ENCODE results near the gene GPR176.

Gene GPR176

DNA sequence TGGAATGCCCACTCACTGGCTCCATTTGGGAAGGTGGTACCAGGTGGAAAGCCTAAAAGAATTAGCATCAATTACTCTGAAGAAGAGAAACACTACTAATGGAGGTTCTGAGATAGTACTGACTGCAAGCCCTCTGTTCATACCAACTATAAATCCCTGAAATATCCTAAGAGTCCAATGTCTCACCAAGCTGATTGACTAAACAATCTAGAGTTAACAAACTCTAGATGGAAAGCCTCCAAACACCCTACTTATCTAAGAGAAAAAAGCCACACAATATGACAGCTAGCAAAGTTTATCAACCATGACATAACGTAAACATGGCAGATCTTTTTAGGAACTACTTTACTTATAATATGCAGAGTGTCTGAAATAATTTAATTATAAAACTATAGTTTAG, 59.2 kb downstream of the GPR176 start:
- Histone ChIP-seq H3K27me3 (ENCODE audit: control insufficient read depth, insufficient read depth, low read length, poor library complexity, severe bottlenecking) (no peaks in the 10 kb centered on the region), H3K4me1 (ENCODE audit: control insufficient read depth, insufficient read depth, low read length) (no peaks in the 10 kb centered on the region), H3K4me3 (ENCODE audit: insufficient read depth, low read depth, low read length) (no peak overlapping the region), H3K27ac (ENCODE audit: insufficient read depth, low read depth, low read length, poor library complexity, severe bottlenecking) (no peak overlapping the region), H3K9me3 (ENCODE audit: control insufficient read depth, low read length) (no peaks in the 10 kb centered on the region), H3K36me3 (ENCODE audit: control insufficient read depth, insufficient read depth, low read length) (no peaks in the 10 kb centered on the region)
- 100% methylated on average over 1 of the region's 1 CpG; no CpG with 5 or more reads in 1 of the 2 experiments for WGBS, 2 experiments

DNA sequence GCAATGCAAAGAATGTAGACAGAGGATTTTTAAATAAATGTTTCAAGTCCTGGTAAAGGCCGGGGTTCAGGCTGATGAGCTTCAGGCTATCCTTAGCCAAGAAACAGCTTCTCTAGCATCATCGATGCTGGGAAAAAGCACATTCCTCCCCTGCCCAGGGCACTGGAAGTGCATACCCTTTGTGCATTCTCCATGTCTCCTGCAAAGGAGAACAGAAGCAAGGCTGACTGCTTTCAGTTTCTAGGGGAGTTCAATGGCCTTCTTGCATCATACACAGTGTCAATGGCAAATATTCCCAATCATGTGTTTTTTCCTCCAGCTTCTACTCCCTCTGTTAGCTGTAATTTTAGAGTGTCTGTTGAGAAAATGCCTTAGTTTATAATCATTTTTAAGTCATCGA, 59.9 kb downstream of the GPR176 start:
- H3K9me3 ChIP-seq (ENCODE audit: control insufficient read depth, low read length): no peaks in the 10 kb centered on the region
- 91 to 94% methylated on average over 3 of the region's 3 CpGs for WGBS, 2 experiments
- no peak overlapping the region for H3K4me3 ChIP-seq (ENCODE audit: insufficient read depth, low read depth, low read length)
- no peaks in the 10 kb centered on the region for H3K4me1 ChIP-seq (ENCODE audit: control insufficient read depth, insufficient read depth, low read length)
- H3K27me3 ChIP-seq (ENCODE audit: control insufficient read depth, insufficient read depth, low read length, poor library complexity, severe bottlenecking): no peaks in the 10 kb centered on the region
- no peak overlapping the region for H3K27ac ChIP-seq (ENCODE audit: insufficient read depth, low read depth, low read length, poor library complexity, severe bottlenecking)
- H3K36me3 ChIP-seq (ENCODE audit: control insufficient read depth, insufficient read depth, low read length): no peaks in the 10 kb centered on the region

DNA sequence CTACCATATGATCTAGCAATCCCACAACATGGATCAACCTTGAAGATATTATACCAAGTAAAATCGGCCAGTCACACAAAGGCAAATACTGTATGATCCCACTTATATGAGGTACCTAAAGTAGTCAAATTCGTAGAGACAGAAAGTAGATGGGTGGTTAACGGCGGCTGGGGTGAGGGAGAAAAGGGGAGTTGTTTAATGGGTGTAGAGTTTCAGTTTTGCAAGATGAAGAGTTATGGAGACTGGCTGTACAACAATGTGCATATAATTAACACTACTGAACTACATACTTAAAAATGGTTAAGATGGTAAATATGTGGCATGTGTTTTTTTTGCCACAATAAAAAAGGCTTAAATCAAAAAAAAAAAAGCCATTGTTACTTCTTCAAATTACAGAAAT, 60.4 kb downstream of the GPR176 start:
- H3K27me3 ChIP-seq (ENCODE audit: control insufficient read depth, insufficient read depth, low read length, poor library complexity, severe bottlenecking): no peaks in the 10 kb centered on the region
- no peaks in the 10 kb centered on the region for H3K36me3 ChIP-seq (ENCODE audit: control insufficient read depth, insufficient read depth, low read length)
- no peaks in the 10 kb centered on the region for H3K4me1 ChIP-seq (ENCODE audit: control insufficient read depth, insufficient read depth, low read length)
- WGBS, 2 experiments: 97 to 98% methylated on average over 4 of the region's 4 CpGs
- H3K4me3 ChIP-seq (ENCODE audit: insufficient read depth, low read depth, low read length): no peak overlapping the region
- no peak overlapping the region for H3K27ac ChIP-seq (ENCODE audit: insufficient read depth, low read depth, low read length, poor library complexity, severe bottlenecking)
- H3K9me3 ChIP-seq (ENCODE audit: control insufficient read depth, low read length): no peaks in the 10 kb centered on the region

DNA sequence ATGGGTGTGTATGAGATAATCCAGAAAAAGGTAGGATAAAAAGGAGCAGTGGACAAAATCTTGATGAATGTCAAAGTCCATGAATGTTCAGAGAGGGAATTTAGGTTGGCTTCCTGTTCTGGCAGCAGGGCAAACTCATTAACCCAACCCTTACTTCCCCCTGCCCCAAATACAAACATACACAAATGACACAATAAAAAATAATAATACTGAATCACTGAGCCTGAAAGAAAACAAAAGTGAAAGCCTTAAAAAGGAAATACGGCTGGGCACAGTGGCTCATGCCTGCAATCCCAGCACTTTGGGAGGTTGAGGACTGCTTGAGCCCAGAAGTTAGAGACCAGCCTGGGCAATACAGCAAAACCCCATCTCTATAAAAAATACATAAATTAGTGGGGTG, 62.9 kb downstream of the GPR176 start:
- no peak overlapping the region for H3K27ac ChIP-seq (ENCODE audit: insufficient read depth, low read depth, low read length, poor library complexity, severe bottlenecking)
- no peak overlapping the region for H3K4me3 ChIP-seq (ENCODE audit: insufficient read depth, low read depth, low read length)
- no peaks in the 10 kb centered on the region for H3K36me3 ChIP-seq (ENCODE audit: control insufficient read depth, insufficient read depth, low read length)
- WGBS, 2 experiments: 100% methylated on average over 1 of the region's 1 CpG
- no peaks in the 10 kb centered on the region for H3K27me3 ChIP-seq (ENCODE audit: control insufficient read depth, insufficient read depth, low read length, poor library complexity, severe bottlenecking)
- H3K4me1 ChIP-seq (ENCODE audit: control insufficient read depth, insufficient read depth, low read length): no peaks in the 10 kb centered on the region
- no peaks in the 10 kb centered on the region for H3K9me3 ChIP-seq (ENCODE audit: control insufficient read depth, low read length)

DNA sequence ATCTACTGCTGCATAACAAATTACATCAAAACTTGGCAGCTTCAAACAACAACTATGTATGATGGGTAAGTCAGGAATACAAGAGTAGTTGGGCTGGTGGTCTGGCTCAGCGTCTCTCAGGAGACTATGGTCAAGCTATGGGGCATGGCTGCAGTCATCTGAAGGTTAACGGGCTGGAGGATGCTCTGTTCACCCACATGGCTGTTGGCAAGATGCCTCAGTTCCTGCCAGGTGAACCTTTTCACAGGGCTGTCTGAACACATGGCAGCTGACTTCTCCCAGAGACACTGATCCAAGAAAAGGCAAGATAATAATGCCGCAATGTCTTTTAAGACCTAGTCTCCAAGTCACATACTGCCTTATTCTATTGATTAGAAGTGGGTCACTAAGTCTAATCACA, 63.7 kb downstream of the GPR176 start:
- no peaks in the 10 kb centered on the region for H3K4me1 ChIP-seq (ENCODE audit: control insufficient read depth, insufficient read depth, low read length)
- no peaks in the 10 kb centered on the region for H3K27me3 ChIP-seq (ENCODE audit: control insufficient read depth, insufficient read depth, low read length, poor library complexity, severe bottlenecking)
- 92 to 94% methylated on average over 3 of the region's 3 CpGs for WGBS, 2 experiments
- H3K4me3 ChIP-seq (ENCODE audit: insufficient read depth, low read depth, low read length): no peak overlapping the region
- H3K27ac ChIP-seq (ENCODE audit: insufficient read depth, low read depth, low read length, poor library complexity, severe bottlenecking): no peak overlapping the region
- no peaks in the 10 kb centered on the region for H3K9me3 ChIP-seq (ENCODE audit: control insufficient read depth, low read length)
- H3K36me3 ChIP-seq (ENCODE audit: control insufficient read depth, insufficient read depth, low read length): no peaks in the 10 kb centered on the region

DNA sequence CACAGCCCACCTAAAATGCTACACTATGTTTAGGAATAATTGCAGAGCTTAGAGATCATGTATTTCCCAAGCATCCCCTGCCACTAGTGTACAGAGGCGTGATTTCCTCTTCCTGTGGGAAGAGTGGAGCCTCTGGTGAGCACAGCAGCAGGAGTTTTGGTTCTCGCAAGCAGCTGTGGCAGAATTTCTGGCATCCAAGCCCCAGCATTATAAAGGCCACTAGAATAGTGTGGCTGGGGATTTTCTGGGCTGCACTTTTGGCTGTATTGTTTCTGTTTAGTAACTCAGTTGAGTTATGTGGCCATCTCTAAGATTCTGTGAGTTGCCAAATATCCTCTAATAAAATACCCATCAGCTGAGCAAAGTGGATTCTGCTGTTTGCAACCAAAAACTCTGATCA, 64.7 kb downstream of the GPR176 start:
- H3K27ac ChIP-seq (ENCODE audit: insufficient read depth, low read depth, low read length, poor library complexity, severe bottlenecking): no peak overlapping the region
- H3K4me3 ChIP-seq (ENCODE audit: insufficient read depth, low read depth, low read length): no peak overlapping the region
- no peaks in the 10 kb centered on the region for H3K4me1 ChIP-seq (ENCODE audit: control insufficient read depth, insufficient read depth, low read length)
- WGBS, 2 experiments: 91 to 95% methylated on average over 2 of the region's 2 CpGs
- H3K36me3 ChIP-seq (ENCODE audit: control insufficient read depth, insufficient read depth, low read length): no peaks in the 10 kb centered on the region
- H3K27me3 ChIP-seq (ENCODE audit: control insufficient read depth, insufficient read depth, low read length, poor library complexity, severe bottlenecking): no peaks in the 10 kb centered on the region
- no peaks in the 10 kb centered on the region for H3K9me3 ChIP-seq (ENCODE audit: control insufficient read depth, low read length)

DNA sequence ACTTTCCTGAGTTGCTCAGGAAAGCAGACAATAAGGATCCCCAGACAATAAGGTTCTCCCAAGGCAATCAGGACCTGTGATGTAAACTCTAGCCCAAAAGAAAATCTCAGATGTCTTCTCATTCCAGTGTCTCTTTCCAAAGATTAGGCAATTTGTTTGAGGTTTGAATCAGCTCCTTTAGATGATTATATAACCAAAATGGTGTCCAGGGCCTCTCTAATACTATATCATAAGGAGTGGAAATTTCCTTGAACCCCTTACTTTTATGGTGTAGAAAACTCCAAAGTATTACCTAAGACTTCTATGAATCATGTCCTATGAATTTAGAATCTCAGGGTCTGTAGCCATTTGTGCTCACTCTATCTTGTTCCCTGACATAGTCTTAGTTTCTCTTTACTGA, 65.9 kb downstream of the GPR176 start:
- H3K36me3 ChIP-seq (ENCODE audit: control insufficient read depth, insufficient read depth, low read length): no peaks in the 10 kb centered on the region
- H3K4me3 ChIP-seq (ENCODE audit: insufficient read depth, low read depth, low read length): no peak overlapping the region
- no peaks in the 10 kb centered on the region for H3K27me3 ChIP-seq (ENCODE audit: control insufficient read depth, insufficient read depth, low read length, poor library complexity, severe bottlenecking)
- no peaks in the 10 kb centered on the region for H3K4me1 ChIP-seq (ENCODE audit: control insufficient read depth, insufficient read depth, low read length)
- no peaks in the 10 kb centered on the region for H3K9me3 ChIP-seq (ENCODE audit: control insufficient read depth, low read length)
- H3K27ac ChIP-seq (ENCODE audit: insufficient read depth, low read depth, low read length, poor library complexity, severe bottlenecking): no peak overlapping the region

DNA sequence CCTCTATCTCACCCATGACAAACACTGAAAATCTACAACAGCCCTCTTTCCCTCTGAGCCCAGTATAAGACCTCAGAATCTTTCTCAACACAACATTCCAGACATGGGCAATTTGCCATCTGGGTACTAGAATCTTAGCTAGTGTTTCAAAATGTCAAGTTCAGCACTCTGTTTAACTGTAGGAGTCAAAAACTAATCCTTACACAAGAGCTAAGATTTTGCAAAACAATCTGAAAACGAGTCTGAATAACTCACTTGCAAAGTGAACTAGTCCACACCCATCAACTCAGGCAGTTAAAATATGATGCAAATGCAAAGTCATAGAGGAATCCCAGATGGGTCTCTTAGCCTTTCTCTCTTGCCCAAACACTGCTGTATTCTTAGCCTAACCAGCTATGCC, 67.8 kb downstream of the GPR176 start:
- H3K27ac ChIP-seq (ENCODE audit: insufficient read depth, low read depth, low read length, poor library complexity, severe bottlenecking): no peak overlapping the region
- no peaks in the 10 kb centered on the region for H3K27me3 ChIP-seq (ENCODE audit: control insufficient read depth, insufficient read depth, low read length, poor library complexity, severe bottlenecking)
- no peaks in the 10 kb centered on the region for H3K9me3 ChIP-seq (ENCODE audit: control insufficient read depth, low read length)
- 88 to 89% methylated on average over 1 of the region's 1 CpG for WGBS, 2 experiments
- H3K4me3 ChIP-seq (ENCODE audit: insufficient read depth, low read depth, low read length): no peak overlapping the region
- no peaks in the 10 kb centered on the region for H3K36me3 ChIP-seq (ENCODE audit: control insufficient read depth, insufficient read depth, low read length)
- no peaks in the 10 kb centered on the region for H3K4me1 ChIP-seq (ENCODE audit: control insufficient read depth, insufficient read depth, low read length)

DNA sequence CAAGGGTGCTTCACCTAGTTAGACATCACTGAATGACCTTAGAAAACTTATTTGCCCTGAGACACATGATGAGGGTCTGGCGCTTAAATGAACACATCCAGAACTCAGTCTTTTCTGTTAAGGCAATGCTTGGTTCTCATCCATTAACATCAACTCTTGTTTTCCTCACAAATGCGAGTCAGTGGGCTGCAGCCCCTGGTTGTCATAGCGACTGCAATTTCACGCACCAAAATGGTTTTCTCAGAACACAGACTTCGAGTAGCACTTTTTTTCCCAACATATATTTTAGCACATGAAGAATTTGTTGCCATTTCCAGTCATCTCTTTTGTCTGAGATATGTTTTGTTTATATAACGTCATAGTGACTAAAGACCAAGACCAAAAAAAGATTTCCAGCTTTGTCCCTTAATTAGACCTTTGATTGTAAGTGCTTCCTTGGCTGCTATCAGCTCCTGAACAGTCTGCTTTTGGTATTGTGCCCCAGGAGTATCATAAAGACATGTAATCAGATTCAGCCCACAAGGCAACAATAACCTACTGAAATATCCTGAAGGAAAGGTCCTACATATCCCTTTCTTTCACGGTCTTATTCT, 68.5 kb downstream of the GPR176 start:
- WGBS, 2 experiments: 67 to 71% methylated on average over 7 of the region's 7 CpGs
- Histone ChIP-seq H3K27me3 (ENCODE audit: control insufficient read depth, insufficient read depth, low read length, poor library complexity, severe bottlenecking) (no peaks in the 10 kb centered on the region), H3K36me3 (ENCODE audit: control insufficient read depth, insufficient read depth, low read length) (no peaks in the 10 kb centered on the region), H3K4me1 (ENCODE audit: control insufficient read depth, insufficient read depth, low read length) (no peaks in the 10 kb centered on the region), H3K4me3 (ENCODE audit: insufficient read depth, low read depth, low read length) (no peak overlapping the region), H3K9me3 (ENCODE audit: control insufficient read depth, low read length) (no peaks in the 10 kb centered on the region), H3K27ac (ENCODE audit: insufficient read depth, low read depth, low read length, poor library complexity, severe bottlenecking) (peak overlapping the region; percentile 39)

DNA sequence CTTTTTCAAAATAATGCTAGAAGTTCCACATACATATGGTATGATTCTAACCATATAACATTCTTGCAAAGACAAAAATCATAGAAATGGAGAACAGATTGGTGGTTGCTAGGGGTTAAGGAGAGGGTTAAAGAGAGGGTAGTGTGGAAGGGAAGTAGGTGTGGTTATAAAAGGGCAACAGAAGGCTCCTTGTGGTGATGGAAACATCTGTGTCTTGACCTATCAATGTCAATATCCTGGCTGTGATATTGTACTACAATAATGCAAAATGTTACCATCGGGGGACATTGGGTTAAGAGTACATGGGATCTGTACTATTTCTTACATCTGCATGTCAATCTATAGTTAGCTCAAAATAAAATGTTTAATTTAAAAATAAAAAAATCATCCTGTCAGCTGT, 69.6 kb downstream of the GPR176 start:
- Histone ChIP-seq H3K36me3 (ENCODE audit: control insufficient read depth, insufficient read depth, low read length) (no peaks in the 10 kb centered on the region), H3K4me3 (ENCODE audit: insufficient read depth, low read depth, low read length) (no peak overlapping the region), H3K4me1 (ENCODE audit: control insufficient read depth, insufficient read depth, low read length) (no peaks in the 10 kb centered on the region), H3K27me3 (ENCODE audit: control insufficient read depth, insufficient read depth, low read length, poor library complexity, severe bottlenecking) (no peaks in the 10 kb centered on the region), H3K27ac (ENCODE audit: insufficient read depth, low read depth, low read length, poor library complexity, severe bottlenecking) (no peak overlapping the region), H3K9me3 (ENCODE audit: control insufficient read depth, low read length) (no peaks in the 10 kb centered on the region)
- WGBS, 2 experiments: 100% methylated on average over 1 of the region's 1 CpG; no CpG with 5 or more reads in 1 of the 2 experiments

DNA sequence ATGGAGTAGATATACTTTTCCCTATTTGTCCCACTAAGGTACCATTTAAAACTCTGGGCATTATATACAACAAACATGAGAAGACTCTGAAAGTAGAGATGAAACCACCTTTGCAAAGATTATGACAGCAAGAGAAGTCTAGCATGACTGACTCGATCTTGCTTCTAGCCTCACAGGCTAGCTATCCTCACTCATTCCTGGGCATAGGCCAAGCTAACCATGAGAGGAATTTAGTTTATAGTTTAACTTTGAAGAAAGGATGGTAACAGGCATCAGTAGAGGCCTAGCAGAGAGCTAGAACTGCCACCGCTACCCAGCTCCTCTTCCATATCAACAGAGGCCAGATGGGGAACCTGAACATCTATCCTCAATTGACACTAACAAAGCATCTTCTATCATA, 74.0 kb downstream of the GPR176 start:
- Histone ChIP-seq H3K4me3 (ENCODE audit: insufficient read depth, low read depth, low read length) (no peak overlapping the region), H3K27me3 (ENCODE audit: control insufficient read depth, insufficient read depth, low read length, poor library complexity, severe bottlenecking) (no peaks in the 10 kb centered on the region), H3K9me3 (ENCODE audit: control insufficient read depth, low read length) (no peaks in the 10 kb centered on the region), H3K4me1 (ENCODE audit: control insufficient read depth, insufficient read depth, low read length) (peaks cover 6% of the 10 kb centered on the region), H3K36me3 (ENCODE audit: control insufficient read depth, insufficient read depth, low read length) (no peaks in the 10 kb centered on the region), H3K27ac (ENCODE audit: insufficient read depth, low read depth, low read length, poor library complexity, severe bottlenecking) (no peak overlapping the region)
- WGBS, 2 experiments: 93 to 100% methylated on average over 2 of the region's 2 CpGs
